Measurements from ENCODE around the gene CD79A.

DNA sequence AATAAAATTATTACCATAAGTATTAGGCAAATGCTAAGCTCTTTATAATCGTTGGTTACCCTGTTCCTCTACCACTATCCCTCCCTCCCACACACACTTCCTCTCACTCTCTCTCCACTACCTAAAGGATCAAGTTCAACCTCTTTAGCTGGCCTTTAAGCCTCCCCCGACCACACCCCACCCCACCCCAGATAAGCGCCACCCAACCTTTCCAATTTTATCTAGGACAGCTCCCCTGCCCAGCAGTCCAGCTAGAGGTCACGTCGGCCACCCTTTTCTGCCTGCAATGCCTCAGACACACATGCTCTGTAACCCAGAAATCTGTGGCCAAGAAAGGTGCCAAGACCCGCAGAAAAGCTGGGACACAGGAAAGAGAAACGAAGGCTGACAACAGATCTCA, 33.7 kb upstream of the CD79A start:
- TF ChIP-seq EZH2 (IDR thresholded peaks at IDR 0.05; ENCODE audit: low read depth) (no peak), CTCF (conservative IDR thresholded peaks at IDR 0.05) (no peak)

Measured in PC-9 (cell line).